Endodermal cell (in vitro differentiated cells): ENCODE data around the gene PLAC1. TPM values are rescaled to one million over a fixed set of nuclear protein-coding genes. Genes with fewer than 3 reads are reported as not detected.

Experiments
- DNase-seq: peaks from one replicate; pipeline ENCODE4 v3.0.0-alpha.2; 2017
- H3K27ac ChIP-seq: 2 replicates; pipeline ENCODE4 v1.5.1; 2013; ENCODE audit warnings: mild to moderate bottlenecking, low read depth, low read length, moderate library complexity
- H3K27me3 ChIP-seq: 2 replicates; pipeline ENCODE4 v1.6.1; 2013; ENCODE audit warnings: mild to moderate bottlenecking, low read length, moderate library complexity; ENCODE audit not compliant: insufficient read depth, control insufficient read depth, poor library complexity, severe bottlenecking
- H3K36me3 ChIP-seq: 2 replicates; pipeline ENCODE4 v1.7.0; 2013; ENCODE audit warnings: mild to moderate bottlenecking, low read length, moderate library complexity; ENCODE audit not compliant: control insufficient read depth, insufficient read depth
- H3K4me1 ChIP-seq: one replicate; pipeline ENCODE4 v1.7.0; 2013; ENCODE audit warnings: low read length; ENCODE audit not compliant: control insufficient read depth, insufficient read depth
- H3K4me3 ChIP-seq: 2 replicates; pipeline ENCODE4 v1.5.1; 2013; ENCODE audit warnings: mild to moderate bottlenecking, low read length, moderate library complexity
- H3K9ac ChIP-seq: 2 replicates; pipeline ENCODE4 v1.6.1; 2013; ENCODE audit warnings: mild to moderate bottlenecking, low read length, moderate library complexity; ENCODE audit not compliant: poor library complexity, severe bottlenecking; ENCODE audit errors: extremely low read depth
- H3K9me3 ChIP-seq: 2 replicates; pipeline ENCODE4 v1.6.1; 2013; ENCODE audit warnings: mild to moderate bottlenecking, low read length, moderate library complexity; ENCODE audit not compliant: control insufficient read depth
- H3K27ac Mint-ChIP-seq: 2 replicates; pipeline ENCODE4 v1.8.0; 2020; ENCODE audit warnings: mixed read lengths
- H3K27me3 Mint-ChIP-seq: 2 replicates; pipeline ENCODE4 v1.8.0; 2021; ENCODE audit warnings: mild to moderate bottlenecking, mixed read lengths; ENCODE audit not compliant: insufficient read depth
- H3K36me3 Mint-ChIP-seq: 2 replicates; pipeline ENCODE4 v1.8.0; 2020; ENCODE audit warnings: low read depth, mixed read lengths
- H3K4me1 Mint-ChIP-seq: 2 replicates; pipeline ENCODE4 v1.8.0; 2020; ENCODE audit warnings: mixed read lengths
- H3K4me3 Mint-ChIP-seq: 2 replicates; pipeline ENCODE4 v1.8.0; 2020; ENCODE audit warnings: mild to moderate bottlenecking, moderate library complexity, mixed read lengths
- H3K9me3 Mint-ChIP-seq: 2 replicates; pipeline ENCODE4 v1.8.0; 2020; ENCODE audit warnings: mild to moderate bottlenecking, mixed read lengths
- CTCF ChIP-seq: fragments of 200-600 bp; sonication (generic); conservative IDR thresholded peaks from 2 replicates; pipeline ENCODE4 v1.5.0; 2021; ENCODE audit warnings: antibody characterized with exemption, mild to moderate bottlenecking
- WGBS, 2 experiments: methylation state at CpG; one replicate each; pipeline versions ENCODE4 v1.1.5 to v1.1.7; 2013; ENCODE audit warnings: missing lambda C conversion rate in 2 of 2, mixed read lengths in 1 of 2; ENCODE audit not compliant: insufficient coverage in 1 of 2, insufficient read length in 1 of 2; 5-methylcytosine and 5-hydroxymethylcytosine counted together
- total RNA-seq, 2 donors: library from RNA; stranded (reverse); fragmentation: NEBNext Ultra II Directional in 1 of 2; extraction: Animal tissue kit (Norgen Biotek cat#: 25700) in 1 of 2; gene quantifications; 2 replicates in 1 of 2; 3 replicates in 1 of 2; pipeline ENCODE4 v1.2.1, GENCODE V29; 2021

The PLAC1 gene
- total RNA-seq, 2 donors from 2014 or later = not detected

GRCh38 chrX:134548257-134549201, 109.7 kb downstream of the PLAC1 start:
- Histone ChIP-seq H3K4me3 (peak overlapping the region; percentile 84), H3K36me3 (no peaks in the 10 kb centered on the region), H3K9me3 (no peaks in the 10 kb centered on the region), H3K9ac (peak overlapping the region; percentile 67), H3K27ac (peak overlapping the region; percentile 38), H3K4me1 (no peaks in the 10 kb centered on the region), H3K27me3 (peaks cover 28% of the 10 kb centered on the region)
- no peak for TF ChIP-seq CTCF
- Mint-ChIP-seq H3K27ac (peak overlapping the region; percentile 90), H3K4me3 (peak overlapping the region; percentile 73), H3K9me3 (peaks cover 61% of the 10 kb centered on the region), H3K27me3 (peaks cover 77% of the 10 kb centered on the region), H3K36me3 (no peaks in the 10 kb centered on the region), H3K4me1 (peaks cover 11% of the 10 kb centered on the region)
- no peak for DNase-seq
- 0 to 1% methylated on average over 3 to 33 of the region's 33 CpGs for WGBS, 2 experiments

- no peak for TF ChIP-seq CTCF
- no peak overlapping the region for H3K9ac ChIP-seq
- H3K36me3 Mint-ChIP-seq = no peaks in the 10 kb centered on the region
- no peak overlapping the region for H3K27ac ChIP-seq
- H3K27ac Mint-ChIP-seq = no peak overlapping the region
- no peaks in the 10 kb centered on the region for H3K9me3 ChIP-seq
- no peaks in the 10 kb centered on the region for H3K36me3 ChIP-seq
- peaks cover 24% of the 10 kb centered on the region for H3K27me3 ChIP-seq
- WGBS, 2 experiments = 75 to 76% methylated on average over 4 to 7 of the region's 7 CpGs
- H3K4me3 Mint-ChIP-seq = no peak overlapping the region
- peaks cover 61% of the 10 kb centered on the region for H3K9me3 Mint-ChIP-seq
- H3K4me3 ChIP-seq = no peak overlapping the region
- H3K27me3 Mint-ChIP-seq = peaks cover 67% of the 10 kb centered on the region
- H3K4me1 Mint-ChIP-seq = peaks cover 22% of the 10 kb centered on the region
- no peak for DNase-seq
- H3K4me1 ChIP-seq = no peaks in the 10 kb centered on the region
Measured at GRCh38 chrX:134547047-134547679, 111.1 kb downstream of the PLAC1 start.

- H3K4me3 ChIP-seq = no peak overlapping the region
- peaks cover 60% of the 10 kb centered on the region for H3K9me3 Mint-ChIP-seq
- H3K27me3 Mint-ChIP-seq = peaks cover 57% of the 10 kb centered on the region
- no peaks in the 10 kb centered on the region for H3K9me3 ChIP-seq
- peaks cover 14% of the 10 kb centered on the region for H3K27me3 ChIP-seq
- H3K27ac Mint-ChIP-seq = no peak overlapping the region
- no peak overlapping the region for H3K27ac ChIP-seq
- TF ChIP-seq CTCF = no peak
- no peaks in the 10 kb centered on the region for H3K36me3 Mint-ChIP-seq
- H3K9ac ChIP-seq = no peak overlapping the region
- H3K4me1 Mint-ChIP-seq = peaks cover 20% of the 10 kb centered on the region
- DNase-seq = peak; percentile 50
- WGBS, 2 experiments = 93 to 96% methylated on average over 9 to 35 of the region's 35 CpGs
- H3K4me3 Mint-ChIP-seq = peak overlapping the region; percentile 67
- no peaks in the 10 kb centered on the region for H3K4me1 ChIP-seq
- H3K36me3 ChIP-seq = no peaks in the 10 kb centered on the region
Measured at GRCh38 chrX:134546187-134546586, 112.1 kb downstream of the PLAC1 start.
